Fibroblast of the aortic adventitia (primary cell): ENCODE measurements around the gene NAIF1. TPM values are rescaled to one million over a fixed set of nuclear protein-coding genes. Genes with fewer than 3 reads are reported as not detected.
"Not testable (repeated sequence)": the region's sequence is repeated elsewhere in the genome, so short reads cannot be mapped to it uniquely, and the experiment has no call there.

Experiments used
- DNase-seq: peaks from one replicate; pipeline ENCODE4 v3.0.0-alpha.2; 2010; ENCODE audit warnings: low read depth
- H3K4me3 ChIP-seq: 2 replicates; pipeline ENCODE4 v1.5.1; 2011; ENCODE audit warnings: low read depth, mild to moderate bottlenecking, control low read depth, low read length, moderate library complexity
- total RNA-seq: library from RNA; depleted of rRNA; stranded (reverse); fragments of >200 nt; gene quantifications from 2 replicates; pipeline ENCODE4 v1.2.3, GENCODE V29; 2012; ENCODE audit warnings: low replicate concordance
- TF ChIP-seq, protein P1 (sequence below): IDR thresholded peaks from 2 replicates; pipeline ENCODE4 v1.5.1; 2011; ENCODE audit warnings: mild to moderate bottlenecking, low read length, control low read depth, inconsistent platforms; ENCODE audit not compliant: insufficient read depth

The NAIF1 gene, protein sequence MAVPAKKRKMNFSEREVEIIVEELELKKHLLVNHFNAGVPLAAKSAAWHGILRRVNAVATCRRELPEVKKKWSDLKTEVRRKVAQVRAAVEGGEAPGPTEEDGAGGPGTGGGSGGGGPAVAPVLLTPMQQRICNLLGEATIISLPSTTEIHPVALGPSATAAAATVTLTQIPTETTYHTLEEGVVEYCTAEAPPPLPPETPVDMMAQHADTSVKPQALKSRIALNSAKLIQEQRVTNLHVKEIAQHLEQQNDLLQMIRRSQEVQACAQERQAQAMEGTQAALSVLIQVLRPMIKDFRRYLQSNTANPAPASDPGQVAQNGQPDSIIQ
- 6.0 and 7.5 TPM in 2 replicates for total RNA-seq

DNA sequence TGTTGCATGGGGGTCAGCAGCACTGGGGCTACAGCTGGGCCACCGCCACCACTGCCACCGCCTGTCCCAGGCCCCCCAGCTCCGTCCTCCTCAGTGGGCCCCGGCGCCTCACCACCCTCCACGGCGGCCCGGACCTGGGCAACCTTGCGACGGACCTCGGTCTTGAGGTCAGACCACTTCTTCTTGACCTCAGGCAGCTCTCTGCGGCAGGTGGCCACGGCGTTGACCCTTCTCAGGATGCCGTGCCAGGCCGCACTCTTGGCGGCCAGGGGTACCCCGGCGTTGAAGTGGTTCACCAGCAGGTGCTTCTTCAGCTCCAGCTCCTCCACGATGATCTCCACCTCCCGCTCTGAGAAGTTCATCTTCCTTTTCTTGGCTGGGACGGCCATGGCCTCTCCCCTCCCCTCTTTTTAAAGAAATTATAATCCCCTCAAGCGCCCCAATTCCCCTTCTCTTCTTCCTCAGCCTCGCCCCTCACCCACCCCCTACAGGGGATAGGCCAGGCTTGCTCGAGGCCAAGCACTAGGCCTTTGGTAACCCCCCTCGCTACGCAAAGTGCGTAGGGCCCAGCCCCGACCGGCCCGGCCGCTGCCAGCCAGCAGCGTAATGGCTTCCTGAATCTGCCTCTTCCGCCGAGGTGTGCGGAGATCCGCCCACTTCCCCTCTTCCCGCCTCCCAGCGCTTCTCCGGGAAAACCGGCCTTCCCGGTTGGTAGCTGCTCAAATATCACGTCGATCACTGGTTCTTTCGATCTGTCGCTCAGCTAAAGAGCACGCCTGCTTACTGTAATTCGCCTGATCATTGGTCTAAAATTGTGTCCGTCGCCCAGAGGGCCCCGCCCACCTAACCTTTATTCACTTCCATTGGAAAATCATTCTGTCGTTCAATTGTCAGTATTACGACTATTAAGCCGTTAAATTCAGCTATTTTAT is at the start of gene NAIF1:
Gene NAIF1, minus strand, starts transcription at position 608 of the 932 bp plus-strand sequence. Its CDS starts 219 bp downstream, at position 389.
- H3K4me3 ChIP-seq, result peak within 1 kb of the TSS; percentile 85
- TF ChIP-seq, protein P1, sequence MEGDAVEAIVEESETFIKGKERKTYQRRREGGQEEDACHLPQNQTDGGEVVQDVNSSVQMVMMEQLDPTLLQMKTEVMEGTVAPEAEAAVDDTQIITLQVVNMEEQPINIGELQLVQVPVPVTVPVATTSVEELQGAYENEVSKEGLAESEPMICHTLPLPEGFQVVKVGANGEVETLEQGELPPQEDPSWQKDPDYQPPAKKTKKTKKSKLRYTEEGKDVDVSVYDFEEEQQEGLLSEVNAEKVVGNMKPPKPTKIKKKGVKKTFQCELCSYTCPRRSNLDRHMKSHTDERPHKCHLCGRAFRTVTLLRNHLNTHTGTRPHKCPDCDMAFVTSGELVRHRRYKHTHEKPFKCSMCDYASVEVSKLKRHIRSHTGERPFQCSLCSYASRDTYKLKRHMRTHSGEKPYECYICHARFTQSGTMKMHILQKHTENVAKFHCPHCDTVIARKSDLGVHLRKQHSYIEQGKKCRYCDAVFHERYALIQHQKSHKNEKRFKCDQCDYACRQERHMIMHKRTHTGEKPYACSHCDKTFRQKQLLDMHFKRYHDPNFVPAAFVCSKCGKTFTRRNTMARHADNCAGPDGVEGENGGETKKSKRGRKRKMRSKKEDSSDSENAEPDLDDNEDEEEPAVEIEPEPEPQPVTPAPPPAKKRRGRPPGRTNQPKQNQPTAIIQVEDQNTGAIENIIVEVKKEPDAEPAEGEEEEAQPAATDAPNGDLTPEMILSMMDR, result no peak

DNA sequence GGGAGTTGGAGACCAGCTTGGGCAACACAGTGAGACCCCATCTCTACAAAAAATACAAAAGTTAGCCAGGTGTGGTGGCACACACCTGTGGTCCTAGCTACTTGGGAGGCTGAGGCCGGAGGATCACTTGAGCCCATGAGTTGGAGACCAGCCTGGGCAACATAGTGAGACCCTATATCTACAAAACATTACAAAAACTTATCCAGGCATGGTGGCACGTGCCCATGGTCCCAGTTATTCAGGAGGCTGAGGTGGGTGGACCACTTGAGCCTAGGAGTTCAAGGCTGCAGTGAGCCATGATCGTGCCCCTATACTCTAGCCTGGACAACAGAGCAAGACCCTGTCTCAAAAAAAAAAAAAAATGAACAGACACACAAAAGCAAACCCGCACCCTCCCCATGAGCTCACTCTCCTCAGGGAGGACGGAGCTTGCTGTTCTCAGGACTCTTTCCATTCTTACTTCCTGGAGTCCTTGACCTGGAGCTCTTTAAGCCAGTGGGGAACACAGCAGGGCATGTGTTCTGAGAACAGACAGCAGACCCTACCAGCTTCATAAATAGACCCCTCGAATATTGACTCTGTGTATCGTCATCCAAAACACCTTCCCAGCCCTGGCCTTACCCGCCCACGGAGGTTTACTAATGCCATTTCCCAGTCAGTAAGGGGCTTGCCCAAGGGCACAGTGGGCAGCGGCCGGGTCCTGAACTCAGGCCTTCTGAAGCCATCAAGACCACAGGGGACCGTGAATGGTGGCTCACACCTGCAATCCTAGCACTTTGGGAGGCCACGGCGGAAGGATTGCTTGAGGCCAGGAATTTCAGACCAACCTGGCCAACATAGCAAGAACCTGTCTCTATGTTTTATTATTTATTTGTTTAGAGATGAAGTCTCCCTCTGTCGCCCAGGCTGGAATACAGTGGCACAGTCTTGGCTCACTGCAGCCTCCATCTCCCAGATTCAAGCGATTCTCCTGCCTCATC is 49.3 kb upstream of the NAIF1 start:
- TF ChIP-seq, protein P1, result no peak
- DNase-seq, result no peak
- no peak overlapping the region for H3K4me3 ChIP-seq

More for the DNA sequence above, at the start of gene NAIF1:
- DNase-seq, result peak; percentile 100

DNA sequence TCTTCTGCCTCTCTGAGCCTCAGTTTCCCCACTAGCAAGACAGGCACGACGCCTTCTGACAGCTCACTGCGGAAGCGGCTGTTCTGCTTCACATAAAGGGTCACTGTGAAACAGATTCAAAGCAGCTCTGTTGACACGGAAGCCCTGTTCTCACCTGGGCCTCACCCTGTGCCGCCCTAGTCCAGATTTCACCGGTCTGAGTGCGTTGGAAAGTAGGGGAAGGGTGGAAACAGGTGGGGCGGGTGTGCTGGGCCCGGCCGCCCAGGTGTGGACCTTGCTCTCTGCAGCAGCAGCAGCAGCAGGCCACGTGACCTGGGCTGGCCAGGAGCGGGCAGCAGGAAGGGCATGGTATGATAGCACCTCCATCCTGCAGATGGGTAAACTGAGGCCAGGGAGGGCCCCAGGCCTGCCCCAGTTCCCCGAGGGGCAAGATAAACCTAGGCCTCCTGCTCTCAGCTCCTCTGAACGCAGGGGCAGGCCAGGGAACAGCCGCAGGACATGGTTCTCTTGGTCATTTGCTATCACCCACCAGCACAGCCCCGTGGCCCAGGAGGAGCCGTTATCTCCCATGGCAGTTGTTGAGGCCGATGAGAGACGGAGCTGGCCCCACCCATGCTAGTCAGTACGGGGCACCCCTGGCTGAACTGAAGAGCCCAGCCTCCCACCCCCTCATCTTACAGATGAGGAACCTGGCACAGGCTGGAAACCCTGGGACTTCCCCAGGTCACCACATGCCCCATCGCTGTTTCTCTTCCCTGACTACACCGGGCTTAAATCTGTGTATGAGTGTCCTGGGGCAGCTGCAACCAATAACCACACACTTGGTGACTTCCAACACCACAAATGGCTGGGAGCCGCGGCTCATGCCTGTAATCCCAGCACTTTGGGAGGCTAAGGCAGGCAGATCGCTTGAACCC is 48.3 kb upstream of the NAIF1 start:
- DNase-seq, result no peak
- H3K4me3 ChIP-seq, result no peak overlapping the region
- TF ChIP-seq, protein P1, result no peak

DNA sequence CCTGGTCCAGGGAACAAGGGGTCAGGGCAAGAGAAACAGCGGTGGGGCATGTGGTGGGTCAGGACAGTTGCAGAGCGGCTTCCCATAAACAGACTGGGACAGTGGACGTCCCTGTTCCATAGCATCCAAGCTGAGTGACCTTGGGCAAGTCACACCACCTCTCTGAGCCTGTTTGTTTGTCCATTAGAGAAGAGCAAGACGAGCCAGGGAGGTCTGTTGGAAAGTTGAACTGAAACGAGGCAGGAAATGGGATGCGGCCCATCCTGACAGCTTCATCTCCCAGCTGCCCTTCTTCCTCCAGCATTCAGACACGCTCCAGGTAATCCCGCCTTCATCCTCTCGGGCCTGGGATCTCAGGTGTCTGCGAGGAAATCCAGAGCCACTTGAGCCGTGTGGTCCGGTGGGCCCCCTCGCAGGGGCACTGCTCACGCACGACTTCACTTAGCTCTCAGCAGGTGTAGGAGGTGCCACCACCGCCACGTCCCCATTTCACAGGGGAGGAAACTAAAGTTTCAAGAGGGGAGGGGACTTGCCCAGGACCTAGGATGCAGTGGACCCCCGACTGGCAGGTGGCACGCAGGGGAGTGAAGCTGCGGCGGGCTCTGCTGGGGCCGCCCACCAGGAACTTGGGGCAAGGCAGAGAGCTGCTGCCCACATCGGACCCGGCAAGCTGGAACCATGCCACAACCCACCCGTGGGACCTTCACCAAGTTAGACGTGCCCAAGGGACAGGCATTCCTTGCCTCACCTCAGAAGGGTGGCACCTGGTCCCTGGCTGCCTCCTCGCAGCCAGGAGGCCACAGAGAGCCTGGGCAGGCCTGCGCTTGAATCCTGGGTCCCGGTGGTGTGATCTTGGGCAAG is 47.4 kb upstream of the NAIF1 start:
- TF ChIP-seq, protein P1, result no peak
- no peak for DNase-seq
- no peak overlapping the region for H3K4me3 ChIP-seq

DNA sequence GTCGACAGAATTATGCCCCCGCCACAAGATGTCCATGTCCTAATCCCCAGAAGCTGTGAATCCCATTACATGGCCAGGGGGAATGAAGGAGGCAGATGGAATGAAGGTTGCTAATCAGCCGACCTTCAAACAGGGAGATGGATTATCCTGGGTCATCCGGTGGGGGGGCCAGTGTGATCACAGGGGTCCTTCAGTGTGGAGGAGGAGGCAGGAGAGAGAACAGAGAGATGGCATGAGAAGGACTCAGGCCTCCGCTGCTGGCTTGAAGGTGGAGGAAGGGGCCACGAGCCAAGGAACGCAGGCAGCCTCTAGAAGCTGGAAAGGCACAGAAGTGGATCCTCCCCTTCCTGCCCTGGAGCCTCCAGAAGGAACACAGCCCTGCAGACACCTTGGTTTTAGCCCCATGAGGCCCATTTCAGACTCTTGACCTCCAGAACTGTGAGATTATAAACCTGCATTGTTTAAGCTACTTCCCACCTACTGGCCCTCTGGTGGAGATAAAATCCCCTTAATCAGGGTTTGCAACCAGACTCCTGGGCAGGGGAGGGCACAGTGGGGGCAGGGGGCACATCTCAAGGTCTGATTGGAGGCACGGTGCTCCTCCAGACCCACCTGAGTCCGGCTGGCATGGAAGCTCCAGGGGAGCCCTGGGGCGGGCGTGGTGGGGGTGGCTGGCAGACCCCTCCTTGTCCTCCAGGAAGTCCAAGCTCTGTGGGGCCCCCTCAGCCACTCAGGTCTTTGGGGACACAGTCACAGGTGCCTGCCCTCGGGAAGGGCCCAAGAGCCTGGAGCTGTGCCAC is 46.6 kb upstream of the NAIF1 start:
- TF ChIP-seq, protein P1, result no peak
- DNase-seq, result no peak
- no peak overlapping the region for H3K4me3 ChIP-seq

DNA sequence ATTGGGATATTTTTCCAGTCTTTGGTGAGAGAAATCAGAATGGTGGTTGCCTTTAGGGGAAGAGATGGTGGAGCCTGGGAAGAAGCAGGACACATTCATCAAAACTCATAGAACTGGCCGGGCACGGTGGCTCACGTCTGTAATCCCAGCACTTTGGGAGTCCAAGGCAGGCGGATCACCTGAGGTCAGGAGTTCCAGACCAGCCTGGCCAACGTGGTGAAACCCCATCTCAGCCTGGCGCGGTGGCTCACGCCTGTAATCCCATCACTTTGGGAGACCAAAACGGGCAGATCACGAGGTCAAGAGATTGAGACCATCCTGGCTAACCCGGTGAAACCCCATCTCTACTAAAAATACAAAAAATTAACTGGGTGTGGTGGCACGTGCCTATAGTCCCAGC is 44.6 kb upstream of the NAIF1 start:
- H3K4me3 ChIP-seq, DNase-seq: not testable (repeated sequence)
